Neuronal stem cell (in vitro differentiated cells): ENCODE measurements around the gene ASCC2.

Experiments
- DNase-seq: peaks from one replicate; pipeline ENCODE4 v3.0.0-alpha.2; 2013; ENCODE audit warnings: low spot score
- H2AFZ ChIP-seq: one replicate; pipeline ENCODE4 v1.6.1; 2013; ENCODE audit warnings: mild to moderate bottlenecking, low read length, inconsistent platforms
- H2AK5ac ChIP-seq: 2 replicates; pipeline ENCODE4 v1.6.1; 2013; ENCODE audit warnings: low read depth, mild to moderate bottlenecking, inconsistent platforms, low read length, moderate library complexity, mixed read lengths
- H2BK120ac ChIP-seq: 2 replicates; pipeline ENCODE4 v1.6.1; 2013; ENCODE audit warnings: low read depth, mild to moderate bottlenecking, inconsistent platforms, low read length, moderate library complexity, mixed read lengths
- H2BK12ac ChIP-seq: one replicate; pipeline ENCODE4 v1.6.1; 2013; ENCODE audit warnings: low read length, inconsistent platforms
- H2BK15ac ChIP-seq: 2 replicates; pipeline ENCODE4 v1.6.1; 2013; ENCODE audit warnings: mild to moderate bottlenecking, low read length, inconsistent platforms, mixed read lengths
- H2BK5ac ChIP-seq: one replicate; pipeline ENCODE4 v1.6.1; 2013; ENCODE audit warnings: inconsistent platforms, mild to moderate bottlenecking, low read length, moderate library complexity
- H3K14ac ChIP-seq: one replicate; pipeline ENCODE4 v1.6.1; 2013; ENCODE audit warnings: low read length, inconsistent platforms
- H3K18ac ChIP-seq: 2 replicates; pipeline ENCODE4 v1.6.1; 2013; ENCODE audit warnings: low read length, inconsistent platforms
- H3K23ac ChIP-seq: 2 replicates; pipeline ENCODE4 v1.6.1; 2013; ENCODE audit warnings: low read depth, mild to moderate bottlenecking, mixed read lengths, low read length, inconsistent platforms; ENCODE audit not compliant: poor library complexity
- H3K27ac ChIP-seq: replicated peaks from 3 replicates; pipeline ENCODE4 v1.5.1; 2013; ENCODE audit warnings: low read length, inconsistent platforms
- H3K27me3 ChIP-seq, 3 experiments: 2 replicates each; pipeline ENCODE4 v1.6.1; 2013; ENCODE audit warnings: low read length in 3 of 3, mild to moderate bottlenecking in 2 of 3, inconsistent platforms in 1 of 3, low read depth in 1 of 3, mixed read lengths in 1 of 3, moderate library complexity in 1 of 3; ENCODE audit not compliant: control insufficient read depth in 3 of 3, insufficient read depth in 3 of 3
- H3K36me3 ChIP-seq, 2 donors: replicated peaks in 1 of 2; 2 replicates each; pipeline ENCODE4 v1.6.1; 2013; ENCODE audit warnings: low read length in 2 of 2; ENCODE audit not compliant: control insufficient read depth in 2 of 2, insufficient read depth in 2 of 2
- H3K4ac ChIP-seq: 2 replicates; pipeline ENCODE4 v1.6.1; 2013; ENCODE audit warnings: inconsistent platforms, mild to moderate bottlenecking, low read length, moderate library complexity
- H3K4me1 ChIP-seq, 2 donors: 1 replicate in 1 of 2; 2 replicates in 1 of 2; pipeline ENCODE4 v1.6.1; 2013; ENCODE audit warnings: low read length in 2 of 2, low read depth in 1 of 2; ENCODE audit not compliant: control insufficient read depth in 2 of 2, insufficient read depth in 1 of 2
- H3K4me2 ChIP-seq: one replicate; pipeline ENCODE4 v1.6.1; 2013; ENCODE audit warnings: mild to moderate bottlenecking, low read length, inconsistent platforms; ENCODE audit not compliant: insufficient read depth, poor library complexity, severe bottlenecking
- H3K4me3 ChIP-seq, 2 donors: 2 replicates each; pipeline ENCODE4 v1.5.1; 2013; ENCODE audit warnings: low read length in 2 of 2, mild to moderate bottlenecking in 2 of 2, inconsistent platforms in 1 of 2, moderate library complexity in 1 of 2
- H3K79me1 ChIP-seq: one replicate; pipeline ENCODE4 v1.6.1; 2013; ENCODE audit warnings: low read depth, mild to moderate bottlenecking, inconsistent platforms, low read length, moderate library complexity
- H3K9ac ChIP-seq: one replicate; pipeline ENCODE4 v1.6.1; 2013; ENCODE audit warnings: mild to moderate bottlenecking, low read depth, low read length, inconsistent platforms; ENCODE audit not compliant: poor library complexity
- H3K9me3 ChIP-seq, 2 donors: replicated peaks in 1 of 2; 2 replicates each; pipeline versions ENCODE3 to v1.6.1; 2013; ENCODE audit warnings: low read length in 2 of 2, mild to moderate bottlenecking in 2 of 2, inconsistent platforms in 1 of 2, low read depth in 1 of 2, mixed read lengths in 1 of 2, moderate library complexity in 1 of 2; ENCODE audit not compliant: control insufficient read depth in 2 of 2, insufficient read depth in 1 of 2
- H4K8ac ChIP-seq: one replicate; pipeline ENCODE4 v1.6.1; 2013; ENCODE audit warnings: low read depth, mild to moderate bottlenecking, inconsistent platforms, low read length, moderate library complexity
- H4K91ac ChIP-seq: one replicate; pipeline ENCODE4 v1.6.1; 2013; ENCODE audit warnings: low read length, low read depth, mild to moderate bottlenecking, inconsistent platforms; ENCODE audit not compliant: poor library complexity
- WGBS, 2 donors: extraction: QIAGEN DNeasy Blood & Tissue Kit; methylation state at CpG; one replicate each; pipeline ENCODE4 v1.1.7; 2013; ENCODE audit warnings: missing lambda C conversion rate in 2 of 2, mixed read lengths in 1 of 2; ENCODE audit not compliant: insufficient read length in 2 of 2, insufficient replicate concordance in 1 of 2; ENCODE audit errors: extremely low coverage in 2 of 2; 5-methylcytosine and 5-hydroxymethylcytosine counted together

The ASCC2 gene

GRCh38 chr22:29793396-29793795 is 44.7 kb downstream of the ASCC2 start:
- Histone ChIP-seq H3K9ac (no peak overlapping the region), H3K23ac (no peak overlapping the region), H3K14ac (no peak overlapping the region), H3K4me2 (no peak overlapping the region), H2AK5ac (no peak overlapping the region), H4K8ac (no peak overlapping the region), H3K36me3 (peaks cover 21 to 87% of the 10 kb centered on the region in 2 donors), H3K9me3 (no peaks in the 10 kb centered on the region), H2BK12ac (no peak overlapping the region), H3K18ac (peak overlapping the region; percentile 25), H3K4me3 (no peak overlapping the region), H3K27ac (no peak overlapping the region), H2BK15ac (no peak overlapping the region), H4K91ac (no peak overlapping the region), H3K4me1 (no peaks in the 10 kb centered on the region), H2AFZ (no peak overlapping the region), H3K27me3 (no peaks in the 10 kb centered on the region), H2BK5ac (no peak overlapping the region), H3K4ac (no peak overlapping the region), H2BK120ac (no peak overlapping the region), H3K79me1 (peaks cover 2% of the 10 kb centered on the region)
- no CpG with 5 or more reads among the region's 17 CpGs for WGBS, 2 donors
- no peak for DNase-seq

GRCh38 chr22:29790061-29790460 is 48.0 kb downstream of the ASCC2 start:
- H3K4me3 ChIP-seq: no peak overlapping the region
- H4K91ac ChIP-seq: no peak overlapping the region
- H3K4me2 ChIP-seq: no peak overlapping the region
- peaks cover 18 to 66% of the 10 kb centered on the region in 2 donors for H3K36me3 ChIP-seq
- no CpG with 5 or more reads among the region's 5 CpGs for WGBS, 2 donors
- peaks cover 2% of the 10 kb centered on the region for H3K79me1 ChIP-seq
- H2BK12ac ChIP-seq: no peak overlapping the region
- no peak overlapping the region for H3K14ac ChIP-seq
- no peak overlapping the region for H2BK120ac ChIP-seq
- no peak overlapping the region for H2BK5ac ChIP-seq
- H2BK15ac ChIP-seq: no peak overlapping the region
- H3K4me1 ChIP-seq: no peaks in the 10 kb centered on the region
- H3K9me3 ChIP-seq: no peaks in the 10 kb centered on the region
- H3K23ac ChIP-seq: no peak overlapping the region
- no peak overlapping the region for H3K27ac ChIP-seq
- H3K18ac ChIP-seq: no peak overlapping the region
- no peak overlapping the region for H2AFZ ChIP-seq
- H3K9ac ChIP-seq: no peak overlapping the region
- no peak overlapping the region for H3K4ac ChIP-seq
- no peak for DNase-seq
- no peak overlapping the region for H4K8ac ChIP-seq
- no peaks in the 10 kb centered on the region for H3K27me3 ChIP-seq
- no peak overlapping the region for H2AK5ac ChIP-seq

- H3K4me1 ChIP-seq: peaks cover 0 to 2% of the 10 kb centered on the region in 2 donors
- no peak overlapping the region for H3K27ac ChIP-seq
- H3K18ac ChIP-seq: no peak overlapping the region
- no peak overlapping the region for H2AFZ ChIP-seq
- H3K4me2 ChIP-seq: no peak overlapping the region
- H2BK12ac ChIP-seq: no peak overlapping the region
- H3K27me3 ChIP-seq: no peaks in the 10 kb centered on the region
- H3K9ac ChIP-seq: no peak overlapping the region
- H2BK5ac ChIP-seq: no peak overlapping the region
- H3K4me3 ChIP-seq: no peak overlapping the region
- no peak overlapping the region for H3K14ac ChIP-seq
- no peak overlapping the region for H3K23ac ChIP-seq
- no peak overlapping the region for H4K8ac ChIP-seq
- no peak overlapping the region for H4K91ac ChIP-seq
- H3K36me3 ChIP-seq: peaks cover 18 to 57% of the 10 kb centered on the region in 2 donors
- DNase-seq: no peak
- no peak overlapping the region for H2AK5ac ChIP-seq
- H3K79me1 ChIP-seq: peaks cover 2% of the 10 kb centered on the region
- no peak overlapping the region for H2BK15ac ChIP-seq
- no CpG with 5 or more reads among the region's 27 CpGs for WGBS, 2 donors
- H3K9me3 ChIP-seq: no peaks in the 10 kb centered on the region
- no peak overlapping the region for H2BK120ac ChIP-seq
- no peak overlapping the region for H3K4ac ChIP-seq
Measured at GRCh38 chr22:29788339-29789279, 49.5 kb downstream of the ASCC2 start.

- no peak overlapping the region for H2BK5ac ChIP-seq
- no CpG with 5 or more reads among the region's 9 CpGs for WGBS, 2 donors
- peaks cover 13 to 46% of the 10 kb centered on the region in 2 donors for H3K36me3 ChIP-seq
- H3K9ac ChIP-seq: peak overlapping the region; percentile 53
- no peak overlapping the region for H4K91ac ChIP-seq
- H2AK5ac ChIP-seq: no peak overlapping the region
- no peak overlapping the region for H3K27ac ChIP-seq
- no peak overlapping the region for H3K4me3 ChIP-seq
- H3K27me3 ChIP-seq: no peaks in the 10 kb centered on the region
- DNase-seq: no peak
- H2BK15ac ChIP-seq: no peak overlapping the region
- no peak overlapping the region for H3K23ac ChIP-seq
- H2BK120ac ChIP-seq: no peak overlapping the region
- no peak overlapping the region for H3K18ac ChIP-seq
- peaks cover 2% of the 10 kb centered on the region for H3K79me1 ChIP-seq
- H2BK12ac ChIP-seq: no peak overlapping the region
- no peak overlapping the region for H3K4me2 ChIP-seq
- H3K4me1 ChIP-seq: peaks cover 0 to 2% of the 10 kb centered on the region in 2 donors
- H3K4ac ChIP-seq: no peak overlapping the region
- H3K9me3 ChIP-seq: no peaks in the 10 kb centered on the region
- H4K8ac ChIP-seq: no peak overlapping the region
- no peak overlapping the region for H3K14ac ChIP-seq
- no peak overlapping the region for H2AFZ ChIP-seq
Measured at GRCh38 chr22:29787371-29787980, 50.6 kb downstream of the ASCC2 start.
